Psoas muscle (tissue), 8 donors: Measurements from ENCODE around the gene FRZB. TPM values are rescaled to one million over a fixed set of nuclear protein-coding genes. Genes with fewer than 3 reads are reported as not detected.
"Not testable (repeated sequence)": the region's sequence is repeated elsewhere in the genome, so short reads cannot be mapped to it uniquely, and the experiment has no call there.

ENCODE experiments used
- ATAC-seq, 4 donors: fragments of 200-7000 bp; cut with Tn5 transposase; one replicate each; pipeline ENCODE4 v1.9.1; 2020; ENCODE audit warnings: moderate library complexity in 3 of 4, mild to moderate bottlenecking in 2 of 4
- DNase-seq, 2 donors: peaks; one replicate each; pipeline ENCODE4 v3.0.0-alpha.2; 2020
- H3K27ac ChIP-seq: fragments of 200-600 bp; one replicate; pipeline ENCODE4 v1.8.0; 2022
- H3K27me3 ChIP-seq, 3 donors: fragments of 200-600 bp in 1 of 3; one replicate each; pipeline versions ENCODE4 v1.6.1 to v1.8.0; 2013 to 2022; ENCODE audit warnings: low read length in 2 of 3, mild to moderate bottlenecking in 2 of 3, moderate library complexity in 1 of 3; ENCODE audit not compliant: insufficient read depth in 3 of 3
- H3K36me3 ChIP-seq, 2 donors: fragments of 200-600 bp in 1 of 2; one replicate each; pipeline versions ENCODE4 v1.6.1 to v1.8.0; 2013 to 2022; ENCODE audit warnings: low read depth in 1 of 2, mild to moderate bottlenecking in 1 of 2, moderate library complexity in 1 of 2; ENCODE audit not compliant: insufficient read depth in 1 of 2
- H3K4me1 ChIP-seq: fragments of 200-600 bp; one replicate; pipeline ENCODE4 v1.8.0; 2022
- H3K4me3 ChIP-seq: fragments of 200-600 bp; one replicate; pipeline ENCODE4 v1.8.0; 2022; ENCODE audit warnings: mild to moderate bottlenecking
- H3K9me3 ChIP-seq: fragments of 200-600 bp; one replicate; pipeline ENCODE4 v1.8.0; 2022
- CTCF ChIP-seq: fragments of 200-600 bp; IDR thresholded peaks from one replicate; pipeline ENCODE4 v1.8.0; 2022; ENCODE audit warnings: antibody characterized with exemption
- WGBS, 3 donors: extraction: QIAGEN DNeasy Blood & Tissue Kit; methylation state at CpG; one replicate each; pipeline versions ENCODE4 v1.1.6 to v1.1.7; 2013; 5-methylcytosine and 5-hydroxymethylcytosine counted together
- intact Hi-C, 2 donors: fragments of 100-400 bp; cut with DNase I; formaldehyde crosslinking; loops; one replicate each; pipeline versions ENCODE4 v1.11.0 to v1.14.2; 2022
- polyA plus RNA-seq, 3 donors: library from polyadenylated mRNA; stranded (reverse); fragments of 200-250 nt; gene quantifications; one replicate each; pipeline ENCODE4 v1.2.3, GENCODE V29; 2013
- total RNA-seq, 4 donors: library from RNA; stranded (reverse); fragmentation: NEBNext Ultra II Directional in 2 of 4; extraction: Animal tissue kit (Norgen Biotek cat#: 25700) in 2 of 4; gene quantifications; one replicate each; pipeline versions ENCODE4 v1.2.1 to v1.2.4, GENCODE V29; 2021 to 2023
- donor health status: healthy with polysubstance abuse.
- donor health status: DM: no; HTN: no; CAD: no; lungs with moderate emphysema.
- donor health status: Bipolar disorder and iron deficiency.
- donor health status: healthy.
- donor health status: DM: yes; HTN: yes; CAD: no.
- donor health status: DM: no; HTN: no; CAD: no.
- donor health status: DM: no; HTN: no; CAD: no.
- donor health status: DM: yes; HTN: yes; CAD: no.

FRZB gene
- total and polyA plus RNA-seq, 7 donors: 0.57 to 19.8 (median 2.7) TPM

DNA sequence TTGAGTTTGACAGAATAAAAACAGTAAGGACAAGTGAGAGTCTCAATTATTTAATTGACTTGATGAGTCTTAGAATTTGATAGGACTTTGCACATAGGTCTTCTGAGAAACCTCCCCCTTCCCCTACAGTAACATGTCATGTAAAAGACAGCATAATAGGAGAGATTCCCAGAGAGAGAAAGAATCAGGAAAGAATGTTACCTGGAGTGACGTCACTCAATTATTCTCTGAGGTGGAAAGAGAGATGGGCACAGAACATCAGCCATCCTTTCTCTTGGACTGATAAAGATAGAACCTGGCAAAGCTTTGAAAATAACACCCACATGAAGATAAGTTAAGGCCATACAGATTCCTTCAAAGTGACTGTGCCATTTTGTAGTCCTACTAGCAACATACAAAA lies 19.3 kb upstream of the FRZB start:
- Histone ChIP-seq H3K27ac (no peak overlapping the region), H3K36me3 (no peaks in the 10 kb centered on the region), H3K4me1 (no peaks in the 10 kb centered on the region), H3K4me3 (no peak overlapping the region), H3K9me3 (no peaks in the 10 kb centered on the region), H3K27me3 (no peaks in the 10 kb centered on the region)
- intact Hi-C loops: no loop called here
- DNase-seq (no peak), ATAC-seq (no peak)
- no peak for TF ChIP-seq CTCF
- 93 to 100% (median 97%) methylated on average over 1 of the region's 1 CpG for WGBS, 3 donors

DNA sequence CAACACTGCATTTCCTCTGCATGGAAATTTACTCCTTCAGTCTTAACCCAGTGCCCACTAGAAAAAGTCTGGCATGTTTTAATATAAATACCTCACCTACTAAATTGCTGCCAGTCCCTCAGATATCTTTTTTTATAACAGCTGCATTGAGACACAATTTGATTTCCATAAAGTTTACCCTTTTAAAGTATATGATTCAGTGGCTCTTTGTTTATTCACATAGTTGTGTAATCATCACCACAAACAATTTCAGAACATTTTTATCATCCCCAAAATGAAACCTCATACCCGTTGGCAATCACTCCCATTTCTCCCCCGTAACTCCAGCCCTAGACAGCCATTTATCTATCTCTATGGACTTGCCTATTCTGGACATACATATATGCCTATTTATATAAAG lies 17.0 kb upstream of the FRZB start:
- intact Hi-C loops: no loop called here
- DNase-seq (no peak), ATAC-seq (peak in 2 of 4 donors; percentile 47 to 54)
- Histone ChIP-seq H3K4me1 (no peaks in the 10 kb centered on the region), H3K4me3 (no peak overlapping the region), H3K36me3 (no peaks in the 10 kb centered on the region), H3K27me3 (no peaks in the 10 kb centered on the region), H3K9me3 (no peaks in the 10 kb centered on the region), H3K27ac (no peak overlapping the region)
- WGBS, 3 donors: 53 to 80% (median 55%) methylated on average over 2 of the region's 2 CpGs
- TF ChIP-seq CTCF: no peak

- ATAC-seq, H3K36me3 ChIP-seq, H3K9me3 ChIP-seq, intact Hi-C loops, H3K27ac ChIP-seq, H3K4me1 ChIP-seq, DNase-seq, H3K27me3 ChIP-seq, H3K4me3 ChIP-seq: not testable (repeated sequence)
- WGBS, 3 donors: 87 to 100% (median 91%) methylated on average over 1 of the region's 1 CpG
Observed at GRCh38 chr2:182880100-182880499, 13.7 kb upstream of the FRZB start.

GRCh38 chr2:182876653-182877052 lies 10.2 kb upstream of the FRZB start:
- 94 to 100% (median 97%) methylated on average over 1 of the region's 1 CpG for WGBS, 3 donors

GRCh38 chr2:182870227-182870626 lies 3.8 kb upstream of the FRZB start:
- H3K36me3 ChIP-seq: no peaks in the 10 kb centered on the region
- TF ChIP-seq CTCF: no peak
- no peak overlapping the region for H3K27ac ChIP-seq
- intact Hi-C loops: no loop called here
- no peak overlapping the region for H3K4me3 ChIP-seq
- peaks cover 10% of the 10 kb centered on the region for H3K4me1 ChIP-seq
- WGBS, 3 donors: 8 to 25% (median 18%) methylated on average over 1 of the region's 1 CpG
- ATAC-seq (no peak), DNase-seq (no peak)
- H3K27me3 ChIP-seq: peaks cover 0 to 10% (median 0%) of the 10 kb centered on the region in 3 donors
- no peaks in the 10 kb centered on the region for H3K9me3 ChIP-seq

More at GRCh38 chr2:182876653-182877052, 10.2 kb upstream of the FRZB start:
- H3K36me3 ChIP-seq, DNase-seq, H3K27me3 ChIP-seq, H3K9me3 ChIP-seq, H3K27ac ChIP-seq, ATAC-seq, intact Hi-C loops, H3K4me3 ChIP-seq, H3K4me1 ChIP-seq: not testable (repeated sequence)
